ENCODE measurements around the gene ZRANB2. TPM values are rescaled to one million over a fixed set of nuclear protein-coding genes. Genes with fewer than 3 reads are reported as not detected.

ZRANB2 gene, protein sequence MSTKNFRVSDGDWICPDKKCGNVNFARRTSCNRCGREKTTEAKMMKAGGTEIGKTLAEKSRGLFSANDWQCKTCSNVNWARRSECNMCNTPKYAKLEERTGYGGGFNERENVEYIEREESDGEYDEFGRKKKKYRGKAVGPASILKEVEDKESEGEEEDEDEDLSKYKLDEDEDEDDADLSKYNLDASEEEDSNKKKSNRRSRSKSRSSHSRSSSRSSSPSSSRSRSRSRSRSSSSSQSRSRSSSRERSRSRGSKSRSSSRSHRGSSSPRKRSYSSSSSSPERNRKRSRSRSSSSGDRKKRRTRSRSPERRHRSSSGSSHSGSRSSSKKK
- total RNA-seq = 23.8 and 47.1 TPM in 2 replicates

GRCh38 chr1:71080739-71081696 lies at the start of gene ZRANB2:
Gene ZRANB2 (minus strand): TSS chr1:71081035. CDS start chr1:71080995, 40 bp downstream.
- peak; percentile 68 for TF ChIP-seq CTCF (IDR thresholded peaks at IDR 0.05; ENCODE audit: insufficient read depth, low read depth, low read length)
- DNase-seq (ENCODE audit: low read depth) = peak; percentile 96
- H3K4me3 ChIP-seq (ENCODE audit: low read depth, low read length) = peak within 1 kb of the TSS; percentile 99

DNA sequence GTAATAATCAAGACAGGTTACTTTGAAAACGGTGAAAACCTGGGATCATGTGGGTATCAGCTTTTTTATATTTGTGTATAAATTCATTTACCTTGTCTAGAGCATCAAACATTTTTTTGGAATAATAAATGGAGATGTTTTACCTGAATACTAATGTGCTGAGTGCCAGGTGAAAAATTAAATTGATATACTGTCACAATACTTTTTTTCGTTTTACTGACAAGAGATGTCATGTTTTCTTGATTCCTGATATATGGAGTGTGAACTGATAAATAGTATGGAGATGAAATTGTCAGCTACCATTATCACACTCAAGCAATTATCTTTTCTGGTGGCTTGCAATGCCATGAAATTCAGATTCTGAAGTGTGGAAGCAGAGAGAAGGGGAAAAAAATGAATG lies 47.2 kb upstream of the ZRANB2 start:
- TF ChIP-seq CTCF (IDR thresholded peaks at IDR 0.05; ENCODE audit: insufficient read depth, low read depth, low read length) = no peak
- no peak overlapping the region for H3K4me3 ChIP-seq (ENCODE audit: low read depth, low read length)
- DNase-seq (ENCODE audit: low read depth) = no peak

DNA sequence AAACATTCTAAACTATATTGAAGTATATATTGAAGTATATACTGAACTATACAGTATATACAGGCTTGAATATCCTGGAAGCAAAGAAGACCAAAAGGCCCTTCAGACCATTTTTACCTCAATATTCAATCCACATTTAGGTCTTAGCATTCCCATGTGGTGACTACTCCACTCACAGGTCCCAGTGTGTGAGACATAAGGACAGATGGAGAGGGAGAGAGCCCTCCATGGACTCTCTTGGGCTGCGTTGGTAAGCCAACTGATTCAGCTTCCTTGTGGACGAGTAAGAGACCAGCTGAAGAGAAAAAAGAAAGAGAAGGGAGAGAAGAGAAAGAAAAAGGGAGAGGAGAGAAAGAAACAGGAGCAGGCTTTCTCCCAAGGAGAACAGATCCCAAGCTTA lies 37.3 kb upstream of the ZRANB2 start:
- H3K4me3 ChIP-seq (ENCODE audit: low read depth, low read length) = no peak overlapping the region
- no peak for TF ChIP-seq CTCF (IDR thresholded peaks at IDR 0.05; ENCODE audit: insufficient read depth, low read depth, low read length)
- DNase-seq (ENCODE audit: low read depth) = no peak

DNA sequence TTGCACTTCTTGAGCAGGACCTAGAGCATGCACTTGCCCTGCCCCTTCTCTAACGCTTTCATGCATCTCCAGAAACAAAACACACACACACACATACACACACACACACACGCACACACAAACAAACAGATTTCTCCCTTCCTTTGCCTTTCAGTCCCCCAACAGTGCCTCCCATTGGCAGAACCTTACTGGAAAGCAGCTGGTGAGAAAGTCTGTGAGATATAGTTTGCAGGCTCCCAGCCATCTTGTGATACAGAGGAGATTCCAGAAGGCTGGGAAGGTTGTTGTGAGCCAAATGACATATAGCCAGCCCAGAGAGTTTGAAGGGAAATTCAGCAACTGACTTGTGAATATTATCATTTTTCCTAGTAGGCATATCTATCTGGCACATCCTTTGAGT lies 35.9 kb upstream of the ZRANB2 start:
- no peak for TF ChIP-seq CTCF (IDR thresholded peaks at IDR 0.05; ENCODE audit: insufficient read depth, low read depth, low read length)
- H3K4me3 ChIP-seq (ENCODE audit: low read depth, low read length) = no peak overlapping the region
- DNase-seq (ENCODE audit: low read depth) = no peak

DNA sequence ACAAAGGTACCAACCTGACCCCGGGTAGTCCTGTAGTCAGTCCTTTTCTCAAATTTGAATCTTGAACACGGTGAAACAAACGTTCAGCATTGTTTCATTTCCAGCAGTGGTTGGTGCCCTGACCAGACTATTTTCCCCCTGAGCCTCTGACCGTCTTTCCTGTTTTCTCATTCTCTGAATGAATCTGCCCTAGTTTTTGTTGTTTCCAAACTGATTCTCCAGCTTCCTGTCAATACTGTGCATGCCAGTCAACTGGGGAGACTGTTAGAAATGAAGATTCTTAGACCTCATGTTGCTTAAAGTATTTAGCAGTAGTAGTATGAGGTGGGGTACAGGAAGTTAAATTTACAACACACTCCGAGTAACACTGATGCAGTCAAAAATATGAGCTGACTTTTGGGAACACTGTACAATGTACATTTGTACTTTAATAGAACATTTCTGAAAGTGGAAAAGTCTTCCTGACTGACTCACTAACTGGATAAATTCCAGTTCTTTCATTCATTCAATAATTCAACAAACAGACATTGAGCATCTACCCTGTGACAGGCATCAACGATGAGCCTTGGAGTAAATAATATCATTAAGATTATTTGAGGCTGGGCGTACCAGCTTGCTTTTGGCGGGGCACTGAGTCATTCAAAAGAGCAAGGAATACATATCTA lies 26.0 kb upstream of the ZRANB2 start:
- no peak for TF ChIP-seq CTCF (IDR thresholded peaks at IDR 0.05; ENCODE audit: insufficient read depth, low read depth, low read length)
- H3K4me3 ChIP-seq (ENCODE audit: low read depth, low read length) = no peak overlapping the region
- DNase-seq (ENCODE audit: low read depth) = no peak

DNA sequence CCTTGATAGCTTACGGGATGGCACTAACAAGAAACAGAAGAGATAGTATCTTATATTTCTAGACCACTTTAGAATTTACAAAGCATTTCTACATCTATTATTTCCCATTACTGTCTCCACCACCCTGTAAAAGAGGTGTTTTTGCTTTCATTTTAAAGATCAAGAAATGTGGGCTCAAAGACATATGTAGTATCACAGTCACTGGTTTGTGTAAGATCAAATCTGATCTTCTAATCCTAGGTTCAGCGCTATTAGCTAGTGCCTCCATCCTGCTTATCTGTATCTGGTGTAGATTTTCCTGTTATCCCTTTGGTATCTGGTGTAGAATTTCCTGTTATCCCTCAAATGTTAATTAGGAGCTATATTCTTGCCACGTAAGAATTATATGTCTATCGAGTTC lies 23.6 kb upstream of the ZRANB2 start:
- no peak overlapping the region for H3K4me3 ChIP-seq (ENCODE audit: low read depth, low read length)
- DNase-seq (ENCODE audit: low read depth) = no peak
- no peak for TF ChIP-seq CTCF (IDR thresholded peaks at IDR 0.05; ENCODE audit: insufficient read depth, low read depth, low read length)

Measured in fibroblast of villous mesenchyme (primary cell).